ENCODE measurements around the gene ARL2BP.

ARL2BP gene

DNA sequence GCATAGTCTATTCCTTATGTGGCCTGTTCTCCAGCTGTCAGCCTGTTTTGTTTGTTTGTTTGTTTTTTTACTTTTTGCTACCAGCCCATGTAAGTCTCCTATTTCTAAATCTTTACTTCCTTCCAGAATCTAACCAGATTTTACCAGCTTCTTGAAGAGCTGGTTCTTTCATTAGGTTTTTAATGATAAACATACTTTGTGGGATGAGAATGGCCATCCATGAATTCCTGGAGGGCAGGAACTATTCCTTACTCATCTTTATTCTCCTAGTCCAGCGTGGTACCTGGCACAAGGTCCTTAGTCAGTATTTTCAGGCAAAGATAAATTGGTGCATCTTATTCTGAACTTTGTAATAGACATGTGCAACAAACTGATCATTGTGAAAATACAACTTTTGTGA, 41.6 kb upstream of the ARL2BP start:
- Histone ChIP-seq H3K4me1 (no peaks in the 10 kb centered on the region), H3K27me3 (no peaks in the 10 kb centered on the region), H3K4me3 (no peak overlapping the region), H3K27ac (no peak overlapping the region), H3K36me3 (peaks cover 23 to 37% (median 35%) of the 10 kb centered on the region in 3 donors), H3K9me3 (no peaks in the 10 kb centered on the region)
- DNase-seq, result no peak
- intact Hi-C loops (cut with DNase I; ENCODE audit: low total_unique reads), result no loop called here
- TF ChIP-seq, protein P1, sequence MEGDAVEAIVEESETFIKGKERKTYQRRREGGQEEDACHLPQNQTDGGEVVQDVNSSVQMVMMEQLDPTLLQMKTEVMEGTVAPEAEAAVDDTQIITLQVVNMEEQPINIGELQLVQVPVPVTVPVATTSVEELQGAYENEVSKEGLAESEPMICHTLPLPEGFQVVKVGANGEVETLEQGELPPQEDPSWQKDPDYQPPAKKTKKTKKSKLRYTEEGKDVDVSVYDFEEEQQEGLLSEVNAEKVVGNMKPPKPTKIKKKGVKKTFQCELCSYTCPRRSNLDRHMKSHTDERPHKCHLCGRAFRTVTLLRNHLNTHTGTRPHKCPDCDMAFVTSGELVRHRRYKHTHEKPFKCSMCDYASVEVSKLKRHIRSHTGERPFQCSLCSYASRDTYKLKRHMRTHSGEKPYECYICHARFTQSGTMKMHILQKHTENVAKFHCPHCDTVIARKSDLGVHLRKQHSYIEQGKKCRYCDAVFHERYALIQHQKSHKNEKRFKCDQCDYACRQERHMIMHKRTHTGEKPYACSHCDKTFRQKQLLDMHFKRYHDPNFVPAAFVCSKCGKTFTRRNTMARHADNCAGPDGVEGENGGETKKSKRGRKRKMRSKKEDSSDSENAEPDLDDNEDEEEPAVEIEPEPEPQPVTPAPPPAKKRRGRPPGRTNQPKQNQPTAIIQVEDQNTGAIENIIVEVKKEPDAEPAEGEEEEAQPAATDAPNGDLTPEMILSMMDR (IDR thresholded peaks at IDR 0.05), result no peak

DNA sequence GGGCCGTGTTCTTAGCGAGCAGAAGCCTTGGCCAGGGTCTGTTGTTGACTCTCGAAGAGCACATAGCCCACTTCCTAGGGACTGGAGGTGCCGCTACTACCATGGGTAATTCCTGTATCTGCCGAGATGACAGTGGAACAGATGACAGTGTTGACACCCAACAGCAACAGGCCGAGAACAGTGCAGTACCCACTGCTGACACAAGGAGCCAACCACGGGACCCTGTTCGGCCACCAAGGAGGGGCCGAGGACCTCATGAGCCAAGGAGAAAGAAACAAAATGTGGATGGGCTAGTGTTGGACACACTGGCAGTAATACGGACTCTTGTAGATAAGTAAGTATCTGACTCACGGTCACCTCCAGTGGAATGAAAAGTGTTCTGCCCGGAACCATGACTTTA, 40.4 kb upstream of the ARL2BP start:
- H3K36me3 ChIP-seq, result peaks cover 35 to 49% (median 47%) of the 10 kb centered on the region in 3 donors
- H3K27me3 ChIP-seq, result no peaks in the 10 kb centered on the region
- no peaks in the 10 kb centered on the region for H3K4me1 ChIP-seq
- intact Hi-C loops (cut with DNase I; ENCODE audit: low total_unique reads), result no loop called here
- H3K9me3 ChIP-seq, result no peaks in the 10 kb centered on the region
- no peak overlapping the region for H3K4me3 ChIP-seq
- H3K27ac ChIP-seq, result no peak overlapping the region
- DNase-seq, result no peak
- TF ChIP-seq, protein P1 (IDR thresholded peaks at IDR 0.05), result no peak

DNA sequence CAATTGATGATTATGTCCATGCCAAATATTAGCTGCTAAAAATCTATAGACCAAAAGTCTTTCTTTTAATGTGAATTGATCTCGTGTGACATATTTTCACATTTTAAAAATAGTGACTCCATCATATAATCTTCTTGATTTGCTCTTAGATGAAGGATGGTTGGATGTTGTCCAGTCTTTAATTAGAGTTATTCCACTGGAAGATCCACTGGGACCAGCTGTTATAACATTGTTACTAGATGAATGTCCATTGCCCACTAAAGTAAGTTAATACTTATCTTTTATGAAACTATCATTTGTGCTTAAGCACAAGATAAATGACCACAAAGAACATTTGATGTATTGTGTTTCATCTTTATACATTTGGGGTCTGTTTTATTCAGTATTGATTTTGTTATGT, 36.1 kb upstream of the ARL2BP start:
- Histone ChIP-seq H3K27me3 (no peaks in the 10 kb centered on the region), H3K9me3 (no peaks in the 10 kb centered on the region), H3K4me1 (no peaks in the 10 kb centered on the region), H3K4me3 (no peak overlapping the region), H3K27ac (no peak overlapping the region), H3K36me3 (peaks cover 68 to 88% (median 84%) of the 10 kb centered on the region in 3 donors)
- intact Hi-C loops (cut with DNase I; ENCODE audit: low total_unique reads), result no loop called here
- no peak for DNase-seq
- TF ChIP-seq, protein P1 (IDR thresholded peaks at IDR 0.05), result no peak

DNA sequence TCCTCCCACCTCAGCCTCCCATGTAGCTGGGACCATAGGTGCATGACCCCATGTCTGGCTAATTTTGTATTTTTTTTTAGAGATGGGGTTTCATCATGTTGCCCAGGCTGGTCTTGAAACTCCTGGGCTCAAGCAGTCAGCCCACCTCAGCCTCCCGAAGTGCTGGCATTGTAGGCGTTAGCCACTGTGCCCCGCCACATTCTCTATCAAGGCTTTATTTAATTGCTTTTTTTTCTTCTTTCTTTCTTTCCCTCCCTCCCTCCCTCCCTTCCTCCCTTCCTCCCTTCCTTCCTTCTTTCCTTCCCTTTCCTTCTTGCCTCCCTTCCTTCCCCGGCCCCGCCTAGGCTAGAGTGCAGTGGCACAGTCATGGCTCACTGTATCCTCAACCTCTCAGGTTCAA, 35.3 kb upstream of the ARL2BP start:
- Histone ChIP-seq H3K9me3 (no peaks in the 10 kb centered on the region), H3K27ac (no peak overlapping the region), H3K4me1 (no peaks in the 10 kb centered on the region), H3K4me3 (no peak overlapping the region), H3K27me3 (no peaks in the 10 kb centered on the region), H3K36me3 (peaks cover 73 to 93% (median 89%) of the 10 kb centered on the region in 3 donors)
- intact Hi-C loops (cut with DNase I; ENCODE audit: low total_unique reads), result no loop called here
- TF ChIP-seq, protein P1 (IDR thresholded peaks at IDR 0.05), result no peak
- no peak for DNase-seq

DNA sequence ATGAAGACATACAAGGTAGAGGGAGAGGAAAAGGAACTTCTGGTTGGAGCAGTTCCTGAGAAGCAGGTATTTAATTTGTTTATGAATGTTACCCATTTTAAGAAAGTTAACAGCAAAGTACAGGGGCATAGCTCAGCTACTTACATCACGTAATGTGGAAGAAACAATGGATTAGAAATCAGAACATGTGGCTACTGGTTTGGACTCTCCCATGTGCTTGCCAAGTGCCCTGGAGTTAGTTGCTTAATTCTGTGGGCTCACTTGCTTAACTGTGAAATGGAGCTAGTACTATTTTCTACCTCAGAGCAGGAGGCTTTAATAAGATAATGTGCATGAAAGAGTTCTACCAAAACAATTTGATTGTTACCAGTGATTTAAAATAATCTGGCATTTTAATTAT, 31.6 kb upstream of the ARL2BP start:
- no peak for DNase-seq
- intact Hi-C loops (cut with DNase I; ENCODE audit: low total_unique reads), result no loop called here
- H3K36me3 ChIP-seq, result peaks cover 86 to 95% (median 90%) of the 10 kb centered on the region in 3 donors
- no peaks in the 10 kb centered on the region for H3K4me1 ChIP-seq
- no peak overlapping the region for H3K27ac ChIP-seq
- H3K9me3 ChIP-seq, result peaks cover 0 to 9% (median 0%) of the 10 kb centered on the region in 3 donors
- H3K4me3 ChIP-seq, result no peak overlapping the region
- TF ChIP-seq, protein P1 (IDR thresholded peaks at IDR 0.05), result no peak
- no peaks in the 10 kb centered on the region for H3K27me3 ChIP-seq

DNA sequence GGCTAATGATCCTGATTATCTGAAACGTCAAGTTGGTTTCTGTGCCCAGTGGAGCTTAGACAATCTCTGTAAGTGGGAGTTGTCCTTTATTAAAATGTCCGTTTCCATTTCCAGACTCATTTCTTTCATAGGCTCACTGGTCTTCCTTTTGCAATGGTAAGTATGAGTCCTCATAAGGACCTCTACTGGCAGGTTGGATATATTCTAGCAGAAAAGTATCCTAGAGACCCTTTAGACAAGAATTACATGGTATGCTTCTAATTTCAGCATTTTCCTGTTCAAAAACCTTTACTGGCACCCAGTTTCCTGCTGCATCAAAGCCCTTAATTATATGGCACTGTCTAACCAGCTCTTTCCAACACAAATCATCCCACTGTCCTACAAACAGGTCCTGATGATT, 28.1 kb upstream of the ARL2BP start:
- TF ChIP-seq, protein P1 (IDR thresholded peaks at IDR 0.05), result no peak
- DNase-seq, result no peak
- Histone ChIP-seq H3K4me1 (no peaks in the 10 kb centered on the region), H3K4me3 (no peak overlapping the region), H3K27ac (no peak overlapping the region), H3K9me3 (peaks cover 0 to 9% (median 0%) of the 10 kb centered on the region in 3 donors), H3K27me3 (no peaks in the 10 kb centered on the region), H3K36me3 (peaks cover 79 to 93% (median 93%) of the 10 kb centered on the region in 3 donors)
- intact Hi-C loops (cut with DNase I; ENCODE audit: low total_unique reads), result no loop called here

All from tibial artery (tissue), 4 donors.